Measurements from ENCODE around the gene TMEM8B. TPM values are rescaled to one million over a fixed set of nuclear protein-coding genes. Genes with fewer than 3 reads are reported as not detected.

Gene TMEM8B
- total and polyA plus RNA-seq, 2 donors (not counting 1 experiment from before 2014, with no cell fraction given): 12.2 to 14.5 TPM

GRCh38 chr9:35854091-35854762 lies 25.2 kb downstream of the TMEM8B start:
- Histone ChIP-seq H3K9me3 (ENCODE audit: control extremely low read depth in 1 of 3, control insufficient read depth in 2 of 3, insufficient read depth in 1 of 3, low read length in 2 of 3) (no peaks in the 10 kb centered on the region), H3K36me3 (replicated peaks in 1 of 2; ENCODE audit: control extremely low read depth in 1 of 2, control insufficient read depth in 1 of 2, extremely low read depth in 1 of 2, insufficient read depth in 2 of 2, low read length in 1 of 2) (no peaks in the 10 kb centered on the region), H2AFZ (ENCODE audit: insufficient read depth, low read depth, low read length, poor library complexity, severe bottlenecking) (no peak overlapping the region), H3K4me1 (ENCODE audit: control insufficient read depth in 2 of 2, insufficient read depth in 2 of 2, low read length in 2 of 2) (peaks cover 0 to 5% of the 10 kb centered on the region in 2 donors), H4K20me1 (ENCODE audit: control insufficient read depth, insufficient read depth, low read length, poor library complexity, severe bottlenecking) (no peaks in the 10 kb centered on the region), H3K27ac (ENCODE audit: low read length in 2 of 2) (no peak overlapping the region), H3K4me3 (ENCODE audit: control extremely low read depth in 1 of 5, extremely low read depth in 1 of 5, insufficient read depth in 1 of 5, low read depth in 2 of 5, low read length in 4 of 5) (no peak overlapping the region), H3K4me2 (replicated peaks; ENCODE audit: low read depth, low read length, poor library complexity, severe bottlenecking) (no peak overlapping the region), H3K79me2 (ENCODE audit: control insufficient read depth, insufficient read depth, low read length) (no peaks in the 10 kb centered on the region), H3K27me3 (replicated peaks in 1 of 4; ENCODE audit: control extremely low read depth in 1 of 4, control insufficient read depth in 3 of 4, insufficient read depth in 4 of 4, low read length in 3 of 4) (no peaks in the 10 kb centered on the region), H3K9ac (ENCODE audit: low read length) (no peak overlapping the region)
- ChIA-PET POLR2A (no interaction called here), CTCF (no interaction called here)
- 83% methylated on average over 2 of the region's 7 CpGs for WGBS (ENCODE audit: insufficient coverage)
- H3K27ac Mint-ChIP-seq: no peak overlapping the region
- TF ChIP-seq, protein P1, sequence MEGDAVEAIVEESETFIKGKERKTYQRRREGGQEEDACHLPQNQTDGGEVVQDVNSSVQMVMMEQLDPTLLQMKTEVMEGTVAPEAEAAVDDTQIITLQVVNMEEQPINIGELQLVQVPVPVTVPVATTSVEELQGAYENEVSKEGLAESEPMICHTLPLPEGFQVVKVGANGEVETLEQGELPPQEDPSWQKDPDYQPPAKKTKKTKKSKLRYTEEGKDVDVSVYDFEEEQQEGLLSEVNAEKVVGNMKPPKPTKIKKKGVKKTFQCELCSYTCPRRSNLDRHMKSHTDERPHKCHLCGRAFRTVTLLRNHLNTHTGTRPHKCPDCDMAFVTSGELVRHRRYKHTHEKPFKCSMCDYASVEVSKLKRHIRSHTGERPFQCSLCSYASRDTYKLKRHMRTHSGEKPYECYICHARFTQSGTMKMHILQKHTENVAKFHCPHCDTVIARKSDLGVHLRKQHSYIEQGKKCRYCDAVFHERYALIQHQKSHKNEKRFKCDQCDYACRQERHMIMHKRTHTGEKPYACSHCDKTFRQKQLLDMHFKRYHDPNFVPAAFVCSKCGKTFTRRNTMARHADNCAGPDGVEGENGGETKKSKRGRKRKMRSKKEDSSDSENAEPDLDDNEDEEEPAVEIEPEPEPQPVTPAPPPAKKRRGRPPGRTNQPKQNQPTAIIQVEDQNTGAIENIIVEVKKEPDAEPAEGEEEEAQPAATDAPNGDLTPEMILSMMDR (IDR thresholded peaks at IDR 0.05): no peak
- no peak for TF ChIP-seq EZH2 (IDR thresholded peaks at IDR 0.05; ENCODE audit: borderline replicate concordance, insufficient read depth, low read depth, low read length, poor library complexity, severe bottlenecking)
- no peak overlapping the region for H3K4me3 Mint-ChIP-seq
- H3K27me3 Mint-ChIP-seq: no peaks in the 10 kb centered on the region
- intact Hi-C loops (cut with micrococcal nuclease): no loop called here
- no peak for DNase-seq
- H3K9me3 Mint-ChIP-seq (ENCODE audit: insufficient read depth): no peaks in the 10 kb centered on the region
- peaks cover 3% of the 10 kb centered on the region for H3K4me1 Mint-ChIP-seq
- ATAC-seq (ENCODE audit: low read depth): no peak

GRCh38 chr9:35856206-35856605 lies 27.2 kb downstream of the TMEM8B start:
- CTCF ChIA-PET: interaction anchor here (0.7 to 2.8 kb wide), 3 partner anchors 23 to 66 kb away, joined by 3 to 11 read pairs (median 3); no protein-coding TSS in a partner anchor
- Histone ChIP-seq H3K36me3 (replicated peaks in 1 of 2; ENCODE audit: control extremely low read depth in 1 of 2, control insufficient read depth in 1 of 2, extremely low read depth in 1 of 2, insufficient read depth in 2 of 2, low read length in 1 of 2) (no peaks in the 10 kb centered on the region), H3K9ac (ENCODE audit: low read length) (no peak overlapping the region), H3K4me2 (replicated peaks; ENCODE audit: low read depth, low read length, poor library complexity, severe bottlenecking) (no peak overlapping the region), H3K79me2 (ENCODE audit: control insufficient read depth, insufficient read depth, low read length) (no peaks in the 10 kb centered on the region), H2AFZ (ENCODE audit: insufficient read depth, low read depth, low read length, poor library complexity, severe bottlenecking) (no peak overlapping the region), H3K27ac (ENCODE audit: low read length in 2 of 2) (no peak overlapping the region), H3K9me3 (ENCODE audit: control extremely low read depth in 1 of 3, control insufficient read depth in 2 of 3, insufficient read depth in 1 of 3, low read length in 2 of 3) (no peaks in the 10 kb centered on the region), H3K4me3 (ENCODE audit: control extremely low read depth in 1 of 5, extremely low read depth in 1 of 5, insufficient read depth in 1 of 5, low read depth in 2 of 5, low read length in 4 of 5) (no peak overlapping the region), H3K27me3 (replicated peaks in 1 of 4; ENCODE audit: control extremely low read depth in 1 of 4, control insufficient read depth in 3 of 4, insufficient read depth in 4 of 4, low read length in 3 of 4) (peaks cover 0 to 6% (median 0%) of the 10 kb centered on the region in 4 experiments), H4K20me1 (ENCODE audit: control insufficient read depth, insufficient read depth, low read length, poor library complexity, severe bottlenecking) (no peaks in the 10 kb centered on the region), H3K4me1 (ENCODE audit: control insufficient read depth in 2 of 2, insufficient read depth in 2 of 2, low read length in 2 of 2) (peaks cover 0 to 5% of the 10 kb centered on the region in 2 donors)
- POLR2A ChIA-PET: interaction anchor here (0.5 kb wide), 1 partner anchor 11 kb away, joined by 11 read pairs; no protein-coding TSS in a partner anchor
- intact Hi-C loops (cut with micrococcal nuclease): no loop called here
- ATAC-seq (ENCODE audit: low read depth) (no peak), DNase-seq (no peak)
- Mint-ChIP-seq H3K4me1 (peaks cover 3% of the 10 kb centered on the region), H3K27me3 (peaks cover 10% of the 10 kb centered on the region), H3K4me3 (no peak overlapping the region), H3K27ac (no peak overlapping the region), H3K9me3 (ENCODE audit: insufficient read depth) (no peaks in the 10 kb centered on the region)
- TF ChIP-seq EZH2 (IDR thresholded peaks at IDR 0.05; ENCODE audit: borderline replicate concordance, insufficient read depth, low read depth, low read length, poor library complexity, severe bottlenecking): no peak
- TF ChIP-seq, protein P1 (IDR thresholded peaks at IDR 0.05): no peak
- 84% methylated on average over 3 of the region's 3 CpGs for WGBS (ENCODE audit: insufficient coverage)
